HG03571 (cell line): ENCODE measurements around the gene ASIC1.

Experiments
- ATAC-seq: cut with Tn5 transposase; IDR thresholded peaks from one replicate; pipeline ENCODE4 v1.9.1; 2021; ENCODE audit not compliant: unreplicated experiment

The ASIC1 gene

GRCh38 chr12:50040657-50041056 lies 16.7 kb upstream of the ASIC1 start:
- no peak for ATAC-seq

GRCh38 chr12:50041062-50041860 lies 16.1 kb upstream of the ASIC1 start:
- ATAC-seq = no peak

DNA sequence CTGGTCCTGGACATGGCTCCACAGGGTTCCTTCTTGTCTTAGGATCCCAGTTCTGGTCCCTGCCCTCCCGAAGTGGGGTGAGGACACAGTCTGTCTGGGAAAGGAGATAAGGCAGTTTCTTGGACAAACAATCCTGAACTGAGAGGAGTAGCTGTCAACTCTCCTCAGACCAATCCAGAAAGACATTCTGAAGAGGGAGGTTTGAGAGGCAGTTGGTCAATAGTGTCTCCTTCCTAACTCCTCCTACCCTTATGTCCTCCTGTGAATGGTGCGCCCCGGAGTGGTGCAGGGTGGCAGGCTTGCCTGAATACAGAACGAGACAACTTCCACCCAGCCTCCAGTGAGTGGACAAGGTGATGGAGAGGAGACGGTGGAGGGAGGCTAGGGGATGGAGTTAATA lies 15.4 kb upstream of the ASIC1 start:
- ATAC-seq = no peak

DNA sequence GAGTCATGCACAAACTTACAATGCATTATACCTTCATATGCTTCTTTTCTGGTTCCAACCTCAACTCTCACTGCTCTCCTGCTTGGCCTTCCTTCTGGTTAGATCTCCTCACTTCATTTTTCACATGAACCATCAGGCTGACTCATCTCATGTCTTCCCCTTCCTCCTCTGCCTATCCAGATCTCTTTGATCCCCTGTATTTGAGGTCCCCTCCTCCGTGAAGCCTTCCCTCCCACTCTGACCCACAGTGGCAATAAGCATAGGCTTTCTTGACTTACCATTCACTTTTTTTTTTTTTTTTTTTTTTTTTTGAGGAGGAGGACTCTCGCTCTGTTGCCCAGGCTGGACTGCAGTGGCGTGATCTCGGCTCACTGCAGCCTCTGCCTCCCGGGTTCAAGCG lies 14.7 kb upstream of the ASIC1 start:
- no peak for ATAC-seq

DNA sequence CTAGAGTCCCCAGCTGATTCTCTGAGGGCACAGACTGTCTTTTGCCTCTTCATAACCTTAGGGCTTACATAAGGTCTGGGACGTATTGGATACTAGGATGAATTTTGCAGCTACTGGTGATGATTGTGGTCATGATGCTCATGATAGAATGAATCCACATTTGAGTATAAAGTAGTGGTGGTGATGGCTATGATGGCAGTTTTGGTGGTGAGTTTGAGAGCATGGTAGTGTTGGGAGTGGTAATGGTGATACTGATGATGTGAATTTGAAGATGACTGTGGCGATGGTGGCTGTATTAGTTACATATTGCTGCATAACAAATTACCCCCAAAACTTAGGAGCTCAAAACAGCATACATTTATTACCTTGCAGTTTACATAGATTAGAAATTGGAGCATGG lies 14.1 kb upstream of the ASIC1 start:
- ATAC-seq = no peak

DNA sequence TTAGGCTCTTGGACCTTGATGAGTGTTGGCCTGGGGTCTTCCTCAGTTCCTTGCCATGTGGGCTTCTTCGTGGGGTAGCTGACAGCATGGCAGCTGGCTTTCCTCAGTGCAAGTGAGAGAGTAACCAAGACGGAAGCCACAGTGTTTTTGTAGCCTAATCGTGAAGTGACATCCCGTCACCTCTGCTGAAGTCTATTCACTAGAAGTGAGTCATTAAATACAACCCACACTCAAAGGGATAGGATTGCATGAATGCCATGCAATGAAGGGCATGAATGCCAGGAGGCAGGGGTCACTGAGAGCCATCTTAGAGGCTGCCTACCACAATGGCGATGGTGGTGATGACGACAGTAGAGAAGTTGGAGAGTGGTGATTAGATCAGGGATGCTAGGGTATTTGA lies 13.5 kb upstream of the ASIC1 start:
- ATAC-seq = no peak

DNA sequence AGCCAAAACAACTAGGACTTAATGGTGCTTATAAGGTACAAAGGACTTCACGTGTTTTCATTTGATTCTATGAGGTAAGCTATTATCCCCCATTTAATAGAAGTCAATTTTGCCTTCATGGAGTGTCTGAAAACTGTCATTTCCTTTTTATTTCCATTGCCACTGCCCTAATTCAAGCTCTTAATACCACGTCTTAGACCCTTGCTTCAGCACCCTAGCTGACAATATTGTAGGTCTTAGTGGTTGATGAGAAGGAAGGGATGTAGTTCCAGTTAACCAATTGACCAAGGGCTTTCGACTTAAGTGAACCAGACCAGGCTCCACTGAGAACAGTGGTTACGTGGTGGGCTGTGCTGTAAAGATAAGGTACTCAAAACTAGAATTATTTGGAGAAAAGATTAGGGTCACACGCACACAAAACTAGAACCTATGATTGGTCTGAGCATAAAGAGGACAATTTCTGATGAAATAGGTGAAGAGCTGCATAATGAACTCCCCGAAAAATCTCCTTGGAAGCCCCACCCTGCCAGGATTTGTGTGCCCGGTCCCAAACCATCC lies 9.6 kb upstream of the ASIC1 start:
- no peak for ATAC-seq

GRCh38 chr12:50049254-50050118 lies 7.9 kb upstream of the ASIC1 start:
- ATAC-seq = no peak

- ATAC-seq = no peak
Observed at GRCh38 chr12:50050119-50050385, 7.3 kb upstream of the ASIC1 start.

GRCh38 chr12:50050410-50051098 lies 6.8 kb upstream of the ASIC1 start:
- ATAC-seq = no peak

DNA sequence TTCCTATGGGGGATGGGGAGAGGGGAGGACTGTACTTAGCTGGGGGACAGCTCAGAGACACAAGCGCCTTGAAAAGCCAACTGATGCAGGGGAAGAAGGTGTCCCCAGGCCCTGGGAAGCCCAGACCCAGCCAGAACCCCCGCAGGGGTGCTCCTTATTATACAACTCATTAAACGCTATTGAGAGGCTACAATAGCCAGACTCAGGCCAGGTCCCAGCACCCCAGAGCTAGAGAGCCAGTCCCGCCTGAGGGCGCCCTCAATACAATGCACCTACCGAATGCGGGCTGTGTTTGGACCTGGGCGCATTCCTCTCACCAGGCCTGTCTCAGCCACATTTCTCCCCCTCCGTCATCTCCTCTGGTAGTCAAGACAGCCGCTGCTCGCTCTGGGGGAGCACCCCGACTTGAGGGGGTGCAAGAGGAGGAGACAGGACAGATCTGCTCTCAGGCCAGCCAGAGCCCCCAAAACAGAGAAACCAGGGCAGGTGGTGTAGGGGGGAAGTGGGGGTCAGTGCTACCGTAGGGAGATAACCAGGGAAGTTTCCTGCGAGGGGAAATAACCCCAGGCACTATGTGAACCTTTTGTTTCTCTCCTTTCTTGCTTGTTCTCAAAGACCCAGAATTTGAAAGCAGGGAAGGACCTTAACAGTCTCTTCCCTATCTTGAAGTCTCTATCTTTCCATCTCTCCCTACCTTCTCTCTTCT lies 6.1 kb upstream of the ASIC1 start:
- no peak for ATAC-seq

DNA sequence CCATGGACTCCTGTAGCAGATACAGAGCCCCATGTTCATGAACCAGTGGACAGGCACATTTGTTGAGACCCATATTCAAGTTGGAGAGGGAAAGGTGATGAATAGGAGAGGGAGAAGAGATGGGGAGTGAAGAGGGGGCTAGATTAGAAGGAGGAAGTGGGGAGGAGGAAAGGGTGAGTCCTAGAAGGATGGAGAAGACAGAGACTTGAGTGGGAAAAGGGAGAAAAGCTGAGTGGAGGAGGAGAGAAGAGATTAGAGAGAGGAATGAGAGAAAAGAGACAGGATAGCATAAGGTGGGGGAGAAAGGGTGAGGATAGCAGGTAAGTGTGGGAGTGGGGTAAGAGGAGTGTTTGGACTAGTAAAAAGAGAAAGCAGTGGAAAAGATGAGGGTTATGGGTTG lies 4.9 kb upstream of the ASIC1 start:
- ATAC-seq = no peak

DNA sequence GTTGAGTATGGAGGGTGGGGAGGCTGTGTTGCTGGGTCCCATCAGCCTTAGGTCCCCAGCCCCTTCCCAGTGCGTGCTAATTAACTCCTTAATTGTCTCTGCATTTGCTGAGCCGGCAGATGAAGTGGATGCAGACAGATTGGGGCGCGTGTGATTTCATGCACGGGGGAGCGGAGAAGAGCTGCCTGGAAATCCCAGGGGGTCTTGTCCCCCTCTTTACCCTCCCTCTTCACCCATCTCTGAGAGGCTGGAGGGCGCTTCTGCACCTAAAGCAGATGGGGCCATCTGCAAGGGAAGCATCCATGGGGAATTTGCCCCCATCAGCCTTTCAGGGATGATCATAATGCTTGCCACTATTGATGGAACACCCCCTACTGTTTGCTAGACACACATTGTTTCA lies 4.4 kb upstream of the ASIC1 start:
- ATAC-seq = no peak

- no peak for ATAC-seq
Observed at GRCh38 chr12:50053583-50053982, 3.8 kb upstream of the ASIC1 start.

DNA sequence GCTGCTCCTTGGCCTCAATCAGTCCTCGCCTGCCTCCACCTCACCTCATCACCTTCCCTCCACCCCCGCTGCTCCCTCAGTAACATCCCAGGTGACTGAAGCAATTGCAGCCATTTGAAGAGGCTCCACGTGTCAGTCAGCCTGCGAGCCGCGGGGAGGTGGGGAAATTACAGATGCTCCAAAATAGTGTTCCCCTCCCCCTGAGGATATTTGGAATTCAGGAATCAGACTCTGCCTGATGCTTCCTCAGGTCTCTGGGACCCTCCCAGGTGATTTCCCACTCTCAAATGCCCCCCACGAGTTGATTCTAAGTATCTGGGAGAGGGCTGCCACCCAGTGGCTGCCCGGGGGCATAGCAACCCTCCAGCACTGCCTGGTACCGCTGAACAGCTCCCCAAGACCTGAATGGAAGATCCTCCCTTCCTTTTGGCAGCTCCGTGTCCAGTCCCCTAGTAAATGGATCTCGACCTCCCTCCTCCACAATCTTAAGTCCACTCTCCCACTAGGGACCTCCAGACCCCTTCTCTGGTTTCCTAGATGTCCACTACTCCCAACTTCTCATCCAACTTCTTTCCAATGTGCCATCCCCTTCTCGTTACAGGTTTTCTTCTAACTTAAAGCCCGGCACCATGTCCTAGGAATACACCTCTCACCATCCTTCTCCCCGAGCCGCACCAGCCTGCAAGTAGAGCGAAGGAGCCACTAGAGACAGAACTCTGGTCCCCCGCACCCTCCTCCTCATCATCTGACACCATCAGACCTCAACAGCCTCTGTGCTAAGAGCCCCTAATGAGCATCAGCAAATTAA lies 1.4 kb upstream of the ASIC1 start:
- ATAC-seq = no peak

GRCh38 chr12:50056639-50056976 lies 788 bp upstream of the ASIC1 start:
- ATAC-seq = no peak

GRCh38 chr12:50057896-50058670 lies 687 bp downstream of the ASIC1 start:
- no peak for ATAC-seq

- ATAC-seq = no peak
Observed at GRCh38 chr12:50058743-50059312, 1.4 kb downstream of the ASIC1 start.

- no peak for ATAC-seq
Observed at GRCh38 chr12:50059440-50060119, 2.2 kb downstream of the ASIC1 start.
